Activated B cell treated with CpG ODN at 0.5 μM for 24 hours (primary cell): ENCODE data around the gene EDN1. TPM values are rescaled to one million over a fixed set of nuclear protein-coding genes. Genes with fewer than 3 reads are reported as not detected.

Experiments
- ATAC-seq: fragments of 200-7000 bp; cut with Tn5 transposase; one replicate; pipeline ENCODE4 v1.10.0; 2021; ENCODE audit warnings: low read depth, mild to moderate bottlenecking, moderate library complexity
- CTCF ChIA-PET: fragments of 350-600 bp; sonication (Branson Sonifier 250); formaldehyde crosslinking; loops from one replicate; lab custom pipeline; 2021; ENCODE audit warnings: antibody characterized with exemption; lab: Charles Lee
- POLR2A ChIA-PET: fragments of 350-600 bp; sonication (Branson Sonifier 250); formaldehyde crosslinking; loops from one replicate; lab custom pipeline; 2021; ENCODE audit warnings: antibody characterized with exemption; lab: Charles Lee
- DNase-seq: peaks from one replicate; pipeline ENCODE4 v3.0.0; 2022
- H3K27ac Mint-ChIP-seq: one replicate; pipeline ENCODE4 v1.8.0; 2020; ENCODE audit warnings: mixed read lengths
- H3K27me3 Mint-ChIP-seq: one replicate; pipeline ENCODE4 v1.8.0; 2021; ENCODE audit warnings: mixed read lengths
- H3K36me3 Mint-ChIP-seq: one replicate; pipeline ENCODE4 v1.8.0; 2021; ENCODE audit warnings: low read depth, mixed read lengths
- H3K4me1 Mint-ChIP-seq: one replicate; pipeline ENCODE4 v1.8.0; 2021; ENCODE audit warnings: mixed read lengths
- H3K4me3 Mint-ChIP-seq: one replicate; pipeline ENCODE4 v1.8.0; 2020; ENCODE audit warnings: mild to moderate bottlenecking, mixed read lengths
- H3K9me3 Mint-ChIP-seq: one replicate; pipeline ENCODE4 v1.8.0; 2020; ENCODE audit warnings: mixed read lengths
- CTCF ChIP-seq: fragments of 200-600 bp; IDR thresholded peaks from one replicate; pipeline ENCODE4 v1.8.0; 2022; ENCODE audit warnings: antibody characterized with exemption, mild to moderate bottlenecking
- intact Hi-C: fragments of 100-400 bp; cut with micrococcal nuclease; formaldehyde crosslinking; loops from one replicate; pipeline ENCODE4 v1.15.1; 2024
- total RNA-seq: library from RNA; stranded (reverse); gene quantifications from 2 replicates; pipeline ENCODE4 v1.2.3, GENCODE V29; 2022

EDN1 gene
- total RNA-seq, 1 donor from 2014 or later, result 0.91 TPM

- intact Hi-C loops, result no loop called here
- ATAC-seq (no peak), DNase-seq (no peak)
- Mint-ChIP-seq H3K27me3 (no peaks in the 10 kb centered on the region), H3K36me3 (peaks cover 6% of the 10 kb centered on the region), H3K4me1 (no peaks in the 10 kb centered on the region), H3K4me3 (no peak overlapping the region), H3K27ac (no peak overlapping the region), H3K9me3 (peaks cover 13% of the 10 kb centered on the region)
- no peak for TF ChIP-seq CTCF
- POLR2A ChIA-PET, result no interaction called here
- CTCF ChIA-PET, result interaction anchor here (1.1 kb wide), 1 partner anchor 336 kb away, joined by 3 read pairs; no protein-coding TSS in a partner anchor
Observed at GRCh38 chr6:12269110-12269509, 21.1 kb upstream of the EDN1 start.

GRCh38 chr6:12270551-12271230 lies 19.5 kb upstream of the EDN1 start:
- peaks cover 6% of the 10 kb centered on the region for H3K36me3 Mint-ChIP-seq
- no peaks in the 10 kb centered on the region for H3K27me3 Mint-ChIP-seq
- TF ChIP-seq CTCF, result no peak
- intact Hi-C loops, result no loop called here
- CTCF ChIA-PET, result no interaction called here
- H3K9me3 Mint-ChIP-seq, result peaks cover 13% of the 10 kb centered on the region
- no peak overlapping the region for H3K4me3 Mint-ChIP-seq
- no peak overlapping the region for H3K27ac Mint-ChIP-seq
- POLR2A ChIA-PET, result no interaction called here
- H3K4me1 Mint-ChIP-seq, result no peaks in the 10 kb centered on the region
- no peak for DNase-seq
- no peak for ATAC-seq

- ChIA-PET CTCF (no interaction called here), POLR2A (no interaction called here)
- no peak overlapping the region for H3K27ac Mint-ChIP-seq
- ATAC-seq (no peak), DNase-seq (no peak)
- peaks cover 13% of the 10 kb centered on the region for H3K9me3 Mint-ChIP-seq
- peaks cover 6% of the 10 kb centered on the region for H3K36me3 Mint-ChIP-seq
- H3K4me3 Mint-ChIP-seq, result no peak overlapping the region
- no peak for TF ChIP-seq CTCF
- intact Hi-C loops, result no loop called here
- H3K27me3 Mint-ChIP-seq, result no peaks in the 10 kb centered on the region
- H3K4me1 Mint-ChIP-seq, result no peaks in the 10 kb centered on the region
Observed at GRCh38 chr6:12271594-12271993, 18.6 kb upstream of the EDN1 start.

- H3K27ac Mint-ChIP-seq, result no peak overlapping the region
- POLR2A ChIA-PET, result no interaction called here
- intact Hi-C loops, result no loop called here
- no peak overlapping the region for H3K4me3 Mint-ChIP-seq
- peaks cover 13% of the 10 kb centered on the region for H3K9me3 Mint-ChIP-seq
- DNase-seq (no peak), ATAC-seq (no peak)
- H3K27me3 Mint-ChIP-seq, result no peaks in the 10 kb centered on the region
- H3K36me3 Mint-ChIP-seq, result peaks cover 6% of the 10 kb centered on the region
- H3K4me1 Mint-ChIP-seq, result no peaks in the 10 kb centered on the region
- CTCF ChIA-PET, result no interaction called here
- no peak for TF ChIP-seq CTCF
Observed at GRCh38 chr6:12271997-12272396, 18.2 kb upstream of the EDN1 start.

GRCh38 chr6:12275107-12275506 lies 15.1 kb upstream of the EDN1 start:
- POLR2A ChIA-PET, result no interaction called here

More at GRCh38 chr6:12275107-12275506, 15.1 kb upstream of the EDN1 start:
- no peak for DNase-seq
- Mint-ChIP-seq H3K27me3 (peaks cover 2% of the 10 kb centered on the region), H3K36me3 (peaks cover 6% of the 10 kb centered on the region), H3K4me1 (peaks cover 7% of the 10 kb centered on the region), H3K9me3 (peaks cover 13% of the 10 kb centered on the region), H3K4me3 (no peak overlapping the region), H3K27ac (no peak overlapping the region)
- TF ChIP-seq CTCF, result no peak
- CTCF ChIA-PET, result no interaction called here
- ATAC-seq, result no peak
- intact Hi-C loops, result no loop called here
